ENCODE data around the gene FGF21.

The FGF21 gene

GRCh38 chr19:48794291-48794690 lies 39.0 kb downstream of the FGF21 start:
- DNase-seq, result no peak

DNA sequence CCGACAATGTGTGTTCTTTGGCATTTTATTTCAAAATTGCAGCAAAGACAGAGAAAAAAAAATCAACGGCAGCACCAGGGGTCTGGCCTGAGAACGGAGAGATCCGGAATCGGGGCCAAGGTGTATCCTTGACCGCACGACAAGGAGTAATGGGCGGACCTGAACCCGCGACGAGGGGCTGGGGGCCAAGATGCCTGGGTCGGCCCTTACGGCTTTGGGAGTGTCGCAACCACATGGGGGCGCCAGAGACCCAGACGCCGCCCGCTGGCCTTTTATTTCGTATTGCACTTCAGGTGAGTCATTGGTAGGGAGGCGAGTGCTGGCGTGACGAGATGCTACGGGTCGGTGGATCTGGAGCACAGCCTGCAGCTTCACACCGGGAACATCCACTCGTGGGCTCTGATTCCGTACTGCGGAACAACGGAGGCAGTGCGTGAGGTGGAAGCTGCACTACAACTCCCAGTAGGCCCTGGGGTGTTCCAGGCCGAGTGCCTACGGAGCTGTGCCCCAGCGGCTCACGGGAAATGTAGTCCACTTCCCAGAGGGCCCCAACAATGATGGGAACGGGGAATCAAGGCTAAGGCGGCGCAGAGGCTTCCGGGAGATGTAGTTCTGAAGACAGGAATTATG lies 39.8 kb downstream of the FGF21 start:
- peak; percentile 95 for DNase-seq

DNA sequence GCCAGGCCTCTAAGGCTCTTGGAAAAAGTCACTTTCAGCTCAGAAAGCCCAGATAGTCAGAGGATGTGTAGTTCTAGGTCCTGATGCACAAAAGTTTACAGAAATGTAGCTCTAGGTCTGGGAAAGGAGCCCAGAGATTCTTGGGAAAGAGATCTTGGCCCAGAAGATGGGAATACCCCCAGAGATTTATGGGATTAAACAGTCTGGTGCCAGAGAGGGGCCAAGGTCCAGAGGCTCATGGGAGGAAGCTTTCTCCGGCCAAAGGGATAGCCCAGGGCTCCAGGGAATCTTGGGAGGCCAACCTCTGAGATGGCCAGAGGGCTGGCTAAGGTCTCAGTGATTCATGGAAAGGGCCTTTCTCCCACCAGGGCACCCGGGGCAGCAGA lies 40.4 kb downstream of the FGF21 start:
- no peak for DNase-seq

- DNase-seq, result no peak
These were observed 41.2 kb downstream of the FGF21 start for GRCh38 chr19:48796298-48797083.

- no peak for DNase-seq
These were observed 41.8 kb downstream of the FGF21 start for GRCh38 chr19:48797103-48797502.

DNA sequence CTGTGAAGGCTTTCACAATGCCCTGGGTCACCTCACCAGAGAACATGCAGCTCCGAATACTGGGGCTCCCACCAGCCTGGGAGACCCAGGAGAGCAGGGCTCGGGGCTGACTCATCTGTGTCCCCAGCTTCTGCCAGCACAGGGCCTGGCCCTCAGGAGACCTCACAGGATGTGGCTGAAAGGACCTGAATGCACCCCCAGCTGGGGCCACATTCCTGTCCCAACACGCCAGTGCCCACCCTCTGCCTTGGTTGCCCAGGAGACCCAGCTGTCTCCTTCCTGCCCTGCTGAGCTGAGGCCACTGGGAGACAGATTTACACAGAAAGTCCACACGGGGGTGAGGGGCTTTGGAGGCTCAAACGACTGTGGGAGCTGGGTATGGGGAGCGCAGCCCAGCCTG lies 43.6 kb downstream of the FGF21 start:
- DNase-seq, result peak; percentile 30

GRCh38 chr19:48799358-48800300 lies 44.3 kb downstream of the FGF21 start:
- DNase-seq, result no peak

DNA sequence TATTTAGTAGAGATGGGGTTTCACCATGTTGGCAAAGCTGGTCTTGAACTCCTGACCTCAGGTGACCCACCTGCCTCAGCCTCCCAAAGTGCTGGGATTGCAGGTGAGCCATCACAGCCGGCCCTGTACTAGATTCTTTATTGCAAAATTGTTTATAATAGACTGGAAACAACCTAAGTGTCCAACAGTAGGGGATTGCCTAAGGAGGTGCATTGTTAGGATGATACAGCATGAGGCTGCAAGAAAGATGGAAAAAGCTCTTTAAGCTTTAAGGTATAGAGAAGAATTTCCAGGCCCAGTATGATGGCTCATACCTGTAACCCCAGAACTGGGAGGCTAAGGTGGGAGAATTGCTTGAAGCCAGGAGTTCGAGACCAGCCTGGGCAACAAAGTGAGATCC lies 47.3 kb downstream of the FGF21 start:
- no peak for DNase-seq

DNA sequence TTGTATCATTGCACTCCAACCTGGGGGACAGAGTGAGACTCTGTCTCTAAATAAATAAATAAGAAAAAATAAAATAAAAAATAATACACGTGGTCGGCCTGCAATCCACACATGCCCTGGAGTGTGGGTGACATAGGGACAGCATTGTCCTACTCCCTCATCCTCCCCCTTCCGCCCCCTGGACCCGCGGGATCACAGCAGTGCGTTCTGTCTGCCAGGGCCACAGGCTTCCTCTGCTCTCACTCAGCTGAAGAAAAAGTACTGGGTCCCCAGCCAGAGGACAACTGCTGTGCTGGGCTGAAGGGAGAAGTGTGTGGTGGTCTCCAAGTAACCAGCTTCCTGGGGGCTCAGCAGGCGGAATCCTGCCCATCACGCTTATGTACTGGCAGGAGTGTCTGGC lies 49.2 kb downstream of the FGF21 start:
- DNase-seq, result no peak

- DNase-seq, result no peak
These were observed 50.1 kb downstream of the FGF21 start for GRCh38 chr19:48805452-48805851.

DNA sequence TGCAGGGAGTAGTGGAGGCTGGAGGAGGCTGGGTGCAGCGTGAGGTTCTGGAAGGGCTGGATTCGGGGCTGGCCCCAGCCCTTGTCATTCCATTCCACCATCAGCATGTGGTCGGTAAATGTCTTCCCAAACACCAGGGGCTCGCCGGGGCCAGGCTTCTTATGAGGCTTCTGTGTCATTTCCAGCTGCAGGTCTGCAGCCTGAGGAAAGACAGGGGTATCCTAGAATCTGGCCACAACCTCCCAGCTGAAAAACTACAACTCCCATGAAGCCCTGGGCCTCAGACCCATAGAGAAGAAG lies 51.1 kb downstream of the FGF21 start:
- DNase-seq, result no peak

DNA sequence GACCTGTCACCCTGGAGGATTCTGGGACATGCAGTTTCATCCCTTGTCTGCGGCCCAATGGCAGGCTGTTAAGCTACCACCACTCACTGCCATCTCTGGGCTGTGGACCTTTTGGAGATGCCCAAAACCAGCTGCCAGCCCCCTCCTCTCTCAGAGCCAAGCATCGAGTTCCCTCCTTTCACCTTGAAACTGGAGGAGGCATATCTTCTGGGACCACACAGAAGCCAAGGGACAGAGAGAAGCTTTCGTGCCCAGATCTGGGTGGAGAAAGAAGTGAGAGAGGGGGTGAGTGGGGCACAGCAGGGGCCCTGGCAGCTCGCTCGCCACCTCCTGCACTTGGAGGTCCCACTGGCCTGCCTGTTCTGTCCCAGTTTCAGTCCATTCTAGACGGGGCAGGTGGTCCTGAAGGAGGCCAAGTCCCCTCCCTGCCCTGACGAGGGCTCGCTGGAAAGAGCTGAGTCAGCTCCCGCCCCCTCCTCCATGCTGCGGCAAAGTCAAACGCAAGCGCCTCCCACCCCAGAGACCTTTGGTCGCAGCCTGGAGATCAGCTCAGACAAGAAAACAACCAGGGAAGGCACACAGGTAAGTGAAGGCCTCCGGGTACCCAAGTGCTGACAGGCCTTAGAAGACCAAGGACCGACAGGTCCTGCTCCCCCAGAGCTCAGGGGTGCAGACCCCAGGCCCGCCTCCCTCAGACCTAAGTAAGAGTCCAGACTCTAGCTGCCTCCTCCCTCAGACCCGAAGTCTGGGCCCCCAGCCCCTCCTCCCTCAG lies 51.7 kb downstream of the FGF21 start:
- no peak for DNase-seq

DNA sequence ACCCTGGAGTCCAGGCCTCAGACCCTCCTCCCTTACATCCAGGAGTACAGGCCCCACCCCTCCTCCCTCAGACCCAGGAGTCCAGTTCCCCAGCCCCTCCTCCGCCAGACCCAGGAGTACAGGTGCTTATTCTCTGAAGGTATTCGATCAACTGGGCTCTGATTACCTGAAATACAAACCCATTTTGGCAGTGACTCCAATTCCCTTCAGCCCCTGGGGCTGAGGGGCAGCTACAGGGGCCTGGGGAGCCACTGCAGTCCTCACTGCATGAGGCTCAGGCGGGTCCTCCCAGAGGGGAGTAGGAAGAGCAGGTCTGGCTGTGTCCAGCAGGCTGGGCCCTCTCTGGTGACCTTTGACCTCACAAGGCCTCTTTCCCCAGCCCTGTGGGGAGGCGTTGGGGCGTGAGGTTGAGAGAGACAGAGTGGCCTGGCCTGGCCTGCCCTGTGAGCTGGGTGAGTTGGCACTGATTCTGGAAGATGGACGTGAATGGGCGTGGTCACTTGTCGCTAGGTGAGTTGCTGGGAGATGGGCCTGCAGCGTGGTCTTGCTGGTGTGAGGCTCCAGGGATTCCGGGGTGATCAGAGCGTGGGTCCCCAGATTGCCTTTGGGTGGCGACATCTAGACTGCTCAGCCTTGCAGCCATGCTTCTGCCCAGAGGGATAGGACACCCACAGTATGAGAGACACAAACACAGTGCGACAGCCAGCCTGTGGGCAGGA lies 52.4 kb downstream of the FGF21 start:
- no peak for DNase-seq
